Right hindlimb (tissue), 1 donor: ENCODE results near the gene KRTAP5-4.
"Not testable (repeated sequence)": the region's sequence is repeated elsewhere in the genome, so short reads cannot be mapped to it uniquely, and the experiment has no call there.

ENCODE experiments used
- DNase-seq: peaks from one replicate; pipeline ENCODE4 v3.0.0-alpha.2; 2018

KRTAP5-4 gene

GRCh38 chr11:1636291-1636950, 14.5 kb upstream of the KRTAP5-4 start:
- no peak for DNase-seq

DNA sequence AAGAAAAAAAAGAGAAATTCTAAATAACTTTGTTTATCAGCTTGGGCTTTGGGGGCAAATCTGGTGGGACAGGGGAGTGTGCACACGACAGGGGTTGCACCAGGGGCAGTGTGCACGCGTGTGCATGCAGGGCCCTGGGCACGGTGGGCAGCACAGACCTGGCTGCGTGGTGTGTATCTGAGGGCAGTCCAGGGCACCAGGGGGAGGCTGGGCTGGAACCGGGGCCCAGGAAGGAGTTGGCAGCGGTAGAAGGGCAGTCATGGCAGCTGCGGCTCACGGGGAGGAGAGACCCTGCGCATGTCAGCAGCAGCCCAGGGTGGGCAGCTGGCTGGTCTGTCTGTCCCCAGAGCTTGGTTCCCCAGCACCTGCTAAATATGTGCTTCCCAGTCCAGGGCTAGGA, 11.9 kb upstream of the KRTAP5-4 start:
- DNase-seq = no peak

- no peak for DNase-seq
Observed at GRCh38 chr11:1632053-1632714, 10.2 kb upstream of the KRTAP5-4 start.

DNA sequence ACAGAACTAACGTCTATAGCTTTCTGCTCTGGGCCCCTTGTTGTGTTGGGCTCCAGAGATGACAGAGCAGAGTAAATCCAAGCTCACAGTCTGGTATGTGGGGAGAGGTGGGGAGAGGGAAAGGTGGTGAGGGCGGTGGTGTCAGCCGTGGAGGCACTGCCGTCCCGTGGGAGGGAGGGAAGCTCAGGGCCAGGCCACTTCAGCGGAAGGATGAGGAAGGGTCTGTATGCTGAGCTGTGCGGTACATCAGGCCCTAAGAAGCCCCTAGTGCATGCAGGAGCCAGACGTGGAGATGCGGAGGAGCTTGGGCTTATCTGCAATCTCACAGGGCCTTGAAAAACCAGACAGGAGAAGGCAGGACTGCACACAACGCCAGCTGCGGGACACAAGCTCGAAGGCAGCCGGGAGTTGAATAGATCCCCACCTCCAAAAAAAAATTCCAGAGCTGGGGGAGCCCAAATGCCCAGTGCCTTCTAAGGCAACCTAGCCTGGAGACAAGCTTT, 9.2 kb upstream of the KRTAP5-4 start:
- no peak for DNase-seq

GRCh38 chr11:1630271-1630670, 8.3 kb upstream of the KRTAP5-4 start:
- DNase-seq = peak; percentile 64

- no peak for DNase-seq
Observed at GRCh38 chr11:1629326-1630185, 7.6 kb upstream of the KRTAP5-4 start, which contains the start of gene KRTAP5-5. Gene KRTAP5-5, plus strand, starts transcription at chr11:1629775. Its CDS starts 66 bp downstream, at chr11:1629841.

DNA sequence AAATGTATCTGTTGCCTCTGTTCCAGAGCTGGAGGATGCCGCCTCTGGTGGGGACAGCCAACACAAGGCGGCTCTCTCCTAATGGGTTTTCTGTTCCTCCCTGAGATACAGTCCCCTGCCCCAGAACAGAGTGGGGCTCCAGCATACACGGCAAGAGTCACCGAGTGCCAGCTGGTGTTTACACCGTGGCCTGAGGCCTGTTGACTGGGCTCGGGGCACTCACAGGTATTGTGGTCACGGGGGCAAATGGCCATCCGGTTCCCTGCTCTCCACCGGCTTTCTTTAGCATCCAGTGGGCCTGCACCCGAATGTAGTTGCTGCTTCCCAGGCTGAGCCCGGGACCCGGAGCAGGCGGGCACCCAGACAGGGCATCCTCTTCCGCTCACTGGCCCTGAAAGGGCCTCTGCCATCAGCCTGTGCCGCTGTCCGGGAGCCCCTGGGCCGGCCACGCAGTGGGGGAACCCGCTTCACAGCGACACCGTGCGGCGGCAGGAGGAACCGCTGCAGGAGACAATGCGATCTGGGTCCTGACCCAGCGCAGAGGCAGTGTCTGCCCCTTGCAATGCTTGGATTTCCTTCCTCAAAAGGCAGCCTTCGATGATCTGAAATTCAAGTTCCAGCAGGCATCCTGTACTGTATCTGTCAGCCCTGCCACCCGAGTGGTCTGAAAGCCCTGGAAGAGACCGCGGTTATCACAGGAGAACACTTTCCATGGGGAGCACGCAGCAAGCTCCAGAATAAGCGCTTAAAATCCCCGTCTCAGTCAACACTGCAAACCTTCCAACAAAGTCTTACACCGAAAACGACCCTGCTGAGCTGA, 6.8 kb upstream of the KRTAP5-4 start:
- peak; percentile 60 for DNase-seq

- no peak for DNase-seq
Observed at GRCh38 chr11:1625541-1625940, 3.6 kb upstream of the KRTAP5-4 start.

DNA sequence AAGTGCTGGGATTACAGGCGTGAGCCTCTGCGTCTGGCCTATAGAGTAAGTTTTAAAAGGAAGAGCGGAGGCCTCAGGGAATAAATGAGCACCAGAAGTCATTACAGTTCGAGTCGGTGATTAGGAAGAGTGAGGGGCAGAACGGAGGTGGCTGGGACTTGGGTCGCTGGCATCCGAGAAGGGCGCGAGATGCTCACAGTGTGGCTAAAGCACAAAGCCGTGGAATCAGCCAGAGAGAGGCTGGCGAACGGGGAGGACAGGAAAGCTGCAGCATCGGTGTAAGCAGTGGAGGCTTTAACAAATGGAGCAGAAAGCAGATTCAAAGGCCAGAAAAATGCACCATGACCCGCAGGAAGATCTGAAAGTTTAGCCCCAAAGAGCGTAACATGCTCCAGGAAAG, 2.7 kb upstream of the KRTAP5-4 start:
- no peak for DNase-seq

DNA sequence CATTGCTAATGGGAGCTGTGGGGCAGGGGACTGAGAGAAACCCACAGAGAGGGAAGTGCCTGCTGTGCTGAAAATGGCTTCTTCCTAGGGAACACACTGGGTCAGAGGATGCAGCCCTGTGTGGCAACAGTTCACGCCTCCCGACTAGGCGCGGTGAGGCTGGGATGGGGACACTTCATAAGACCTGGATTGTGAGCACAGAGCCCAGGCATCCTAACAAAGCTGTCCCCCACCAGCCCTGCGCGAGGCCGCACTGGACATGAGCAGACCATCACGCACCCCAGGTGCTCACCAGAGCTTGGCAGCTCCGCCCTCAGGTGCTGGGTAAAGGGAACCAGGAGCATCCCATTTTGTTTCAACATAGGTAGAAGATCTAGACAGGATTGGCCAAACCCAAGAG, 1.8 kb upstream of the KRTAP5-4 start:
- DNase-seq = no peak

- DNase-seq = no peak
Observed at GRCh38 chr11:1619449-1619848, 2.5 kb downstream of the KRTAP5-4 start.

DNA sequence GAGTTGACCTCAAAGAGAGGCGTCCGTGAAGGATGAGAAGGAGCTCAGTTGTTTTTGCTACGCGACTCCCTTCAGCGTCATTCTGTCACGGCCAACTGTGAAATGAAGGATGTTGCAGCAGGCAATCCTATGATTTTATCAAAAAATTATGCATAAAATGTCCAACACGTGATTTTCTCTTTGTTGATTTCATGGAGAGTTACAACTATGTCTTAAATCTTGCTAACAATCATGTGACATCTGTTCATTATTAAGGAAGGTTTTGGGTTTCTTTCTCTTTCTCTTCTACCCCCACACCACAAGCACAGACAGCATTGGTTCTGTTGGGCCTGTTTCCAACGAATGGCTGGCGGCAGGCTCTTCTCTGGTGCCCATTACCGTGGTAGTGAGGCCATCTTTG, 3.7 kb downstream of the KRTAP5-4 start:
- DNase-seq = no peak

DNA sequence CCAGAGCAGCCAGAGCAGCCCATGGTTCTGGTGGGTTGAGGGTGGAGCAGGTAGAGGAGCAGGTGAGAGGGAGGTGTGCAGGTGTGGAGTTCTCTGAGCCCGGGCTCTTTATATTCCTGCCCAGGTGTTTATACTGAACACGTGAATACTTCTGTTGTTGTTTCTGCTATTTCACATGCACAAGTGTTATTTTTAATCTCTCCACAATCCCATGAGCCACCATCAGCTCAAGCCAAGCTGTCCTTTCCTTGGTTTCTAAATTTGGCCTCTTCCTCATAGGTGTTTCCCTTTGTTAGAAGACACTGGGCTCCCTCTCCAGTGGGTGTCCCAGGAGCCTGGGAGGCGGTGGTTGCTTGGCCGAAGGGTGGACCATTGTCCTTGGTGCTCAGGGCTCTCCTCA, 13.6 kb downstream of the KRTAP5-4 start, which contains the start of gene KRTAP5-3:
TSS of gene KRTAP5-3 (minus strand) at position 101 of the 400 bp plus-strand sequence. CDS start at position 23, 78 bp downstream.
- DNase-seq = no peak

GRCh38 chr11:1607901-1608300, 14.0 kb downstream of the KRTAP5-4 start:
- not testable (repeated sequence) for DNase-seq

DNA sequence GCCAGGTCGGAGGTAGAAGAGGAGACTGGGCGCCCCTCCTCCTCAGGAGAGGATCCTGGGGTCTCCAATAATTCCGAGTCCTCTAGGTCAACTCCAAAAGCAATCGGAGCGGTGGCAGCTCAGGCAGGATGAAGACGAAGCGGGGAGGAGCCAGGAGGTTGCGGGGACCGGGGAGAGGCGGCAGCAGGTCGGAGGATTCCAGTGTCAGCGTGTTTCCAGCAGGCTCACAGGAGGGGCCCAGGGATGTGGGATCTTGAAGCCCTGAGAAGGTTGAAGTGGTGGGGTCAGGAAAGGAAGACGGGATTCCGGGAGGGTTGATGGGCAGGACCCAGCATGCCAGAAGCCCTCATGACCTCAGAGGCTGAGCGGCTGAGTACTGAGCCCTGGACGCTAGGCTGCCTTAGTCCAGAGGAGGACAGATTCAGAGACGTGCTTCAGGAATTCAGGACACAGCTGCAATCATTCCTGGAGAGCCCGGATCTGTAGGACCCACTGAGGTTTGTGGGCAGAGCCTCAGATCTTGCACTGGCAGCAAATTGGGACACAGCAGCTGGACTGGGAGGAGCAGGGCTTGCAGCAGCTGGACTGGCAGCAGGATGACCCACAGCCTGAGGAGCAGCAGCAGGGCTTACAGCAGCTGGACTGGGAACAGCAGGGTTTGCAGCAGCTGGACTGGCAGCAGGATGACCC, 14.6 kb downstream of the KRTAP5-4 start:
- DNase-seq = not testable (repeated sequence)

GRCh38 chr11:1605923-1606322, 16.0 kb downstream of the KRTAP5-4 start:
- not testable (repeated sequence) for DNase-seq

DNA sequence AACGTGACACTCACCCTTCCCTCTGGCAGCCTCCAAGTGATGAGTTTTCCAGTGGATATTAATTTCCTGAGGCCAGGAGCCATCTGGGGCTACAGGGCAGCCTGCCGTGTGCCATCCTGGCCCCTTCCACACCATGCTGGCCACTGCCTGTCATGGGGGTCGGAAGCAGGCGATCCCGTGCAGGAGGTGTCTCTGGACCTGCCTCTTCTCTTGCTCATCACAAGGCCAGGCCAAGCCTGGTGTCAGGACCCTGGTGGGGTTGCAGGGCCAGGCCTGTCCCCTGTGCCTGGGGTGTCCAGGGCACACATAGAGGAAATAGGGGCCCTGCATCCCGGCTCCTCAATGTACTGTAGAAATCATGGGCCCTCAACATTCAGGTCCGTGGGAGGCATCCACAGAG, 17.2 kb downstream of the KRTAP5-4 start:
- no peak for DNase-seq

- DNase-seq = no peak
Observed at GRCh38 chr11:1604181-1604580, 17.8 kb downstream of the KRTAP5-4 start.

- no peak for DNase-seq
Observed at GRCh38 chr11:1603629-1604028, 18.3 kb downstream of the KRTAP5-4 start.

DNA sequence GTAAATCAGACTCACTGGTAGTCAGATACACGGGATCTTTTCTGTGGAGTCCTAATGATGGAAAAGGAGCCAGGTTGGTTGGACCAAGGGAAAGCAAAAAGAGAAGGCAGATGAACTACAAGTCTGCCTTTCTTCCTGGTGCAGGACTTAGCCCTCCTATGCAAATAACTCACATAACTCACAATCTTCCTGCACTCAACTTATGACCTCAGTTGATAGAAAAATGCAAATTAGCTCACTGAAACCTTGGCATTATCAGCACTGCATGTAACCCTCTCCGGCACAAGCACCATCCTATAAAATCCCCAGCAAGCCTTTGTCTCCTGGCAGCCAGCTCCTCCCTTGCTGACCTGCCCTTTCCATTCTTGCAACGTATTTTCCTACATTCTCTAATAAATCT, 20.3 kb downstream of the KRTAP5-4 start:
- DNase-seq = not testable (repeated sequence)

- no peak for DNase-seq
Observed at GRCh38 chr11:1600626-1601025, 21.3 kb downstream of the KRTAP5-4 start.

DNA sequence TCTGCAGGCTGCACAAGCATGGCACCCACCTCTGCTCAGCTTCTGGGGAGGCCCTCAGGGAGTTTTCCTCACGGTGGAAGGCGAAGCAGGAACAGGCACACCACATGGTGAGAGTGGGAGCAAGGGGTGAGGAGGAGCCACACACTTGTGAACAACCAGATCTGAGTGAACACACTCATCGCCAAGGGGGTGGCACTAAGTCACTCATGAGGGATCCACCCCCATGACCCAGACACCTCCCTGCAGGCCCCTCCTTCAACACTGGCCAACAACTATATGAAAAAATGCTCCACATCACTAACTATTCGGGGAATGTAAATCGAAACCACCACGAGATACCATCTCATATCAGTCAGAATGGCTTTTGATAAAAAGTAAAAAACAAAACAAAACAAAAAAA, 23.1 kb downstream of the KRTAP5-4 start:
- no peak for DNase-seq
